HG03060 (cell line): ENCODE measurements around the gene ANKRD35.
A peak's percentile ranks its signal among the peaks of the same experiment; 100 is the strongest.
"Not testable (repeated sequence)": the region's sequence is repeated elsewhere in the genome, so short reads cannot be mapped to it uniquely, and the experiment has no call there.

Source experiments
- ATAC-seq: cut with Tn5 transposase; IDR thresholded peaks from one replicate; pipeline ENCODE4 v1.9.1; 2021; ENCODE audit warnings: low read depth, moderate number of reproducible peaks; ENCODE audit not compliant: unreplicated experiment

ANKRD35 gene

GRCh38 chr1:145885738-145886287 is at the start of gene ANKRD35:
ANKRD35 (minus strand) TSS chr1:145885866; CDS start chr1:145885758, 108 bp downstream.
- peak; percentile 90 for ATAC-seq

GRCh38 chr1:145932522-145933009 is 46.9 kb upstream of the ANKRD35 start:
- not testable (repeated sequence) for ATAC-seq

GRCh38 chr1:145927916-145928643 is 42.4 kb upstream of the ANKRD35 start:
- no peak for ATAC-seq

GRCh38 chr1:145927063-145927886 is 41.6 kb upstream of the ANKRD35 start, which contains the start of gene RBM8A:
RBM8A (minus strand) TSS chr1:145927484; CDS start chr1:145927426, 58 bp downstream.
- ATAC-seq = peak; percentile 93

- no peak for ATAC-seq
Observed at GRCh38 chr1:145926686-145927062, 41.0 kb upstream of the ANKRD35 start.

GRCh38 chr1:145922266-145922665 is 36.6 kb upstream of the ANKRD35 start:
- ATAC-seq = no peak

- not testable (repeated sequence) for ATAC-seq
Observed at GRCh38 chr1:145920297-145920696, 34.6 kb upstream of the ANKRD35 start.

- no peak for ATAC-seq
Observed at GRCh38 chr1:145918992-145919939, 33.6 kb upstream of the ANKRD35 start.

- ATAC-seq = peak; percentile 51
Observed at GRCh38 chr1:145918144-145918991, 32.7 kb upstream of the ANKRD35 start, which contains the start of gene PEX11B. PEX11B (minus strand) TSS chr1:145918717; CDS start chr1:145918688, 29 bp downstream.

- ATAC-seq = no peak
Observed at GRCh38 chr1:145917595-145917994, 31.9 kb upstream of the ANKRD35 start.

- ATAC-seq = no peak
Observed at GRCh38 chr1:145916745-145917144, 31.1 kb upstream of the ANKRD35 start.

GRCh38 chr1:145912128-145912641 is 26.5 kb upstream of the ANKRD35 start:
- no peak for ATAC-seq

- no peak for ATAC-seq
Observed at GRCh38 chr1:145908653-145909052, 23.0 kb upstream of the ANKRD35 start.

GRCh38 chr1:145906954-145907753 is 21.5 kb upstream of the ANKRD35 start:
- ATAC-seq = no peak

- ATAC-seq = no peak
Observed at GRCh38 chr1:145901312-145902021, 15.8 kb upstream of the ANKRD35 start.

GRCh38 chr1:145898756-145899155 is 13.1 kb upstream of the ANKRD35 start:
- no peak for ATAC-seq

GRCh38 chr1:145897969-145898368 is 12.3 kb upstream of the ANKRD35 start:
- ATAC-seq = no peak
